ENCODE measurements around the gene FOXN3. TPM values are rescaled to one million over a fixed set of nuclear protein-coding genes. Genes with fewer than 3 reads are reported as not detected.

Gene FOXN3
- total and polyA plus RNA-seq, 2 donors (not counting 3 experiments of a cell fraction or from before 2014, with no cell fraction given) = 16.9 to 41.8 TPM

DNA sequence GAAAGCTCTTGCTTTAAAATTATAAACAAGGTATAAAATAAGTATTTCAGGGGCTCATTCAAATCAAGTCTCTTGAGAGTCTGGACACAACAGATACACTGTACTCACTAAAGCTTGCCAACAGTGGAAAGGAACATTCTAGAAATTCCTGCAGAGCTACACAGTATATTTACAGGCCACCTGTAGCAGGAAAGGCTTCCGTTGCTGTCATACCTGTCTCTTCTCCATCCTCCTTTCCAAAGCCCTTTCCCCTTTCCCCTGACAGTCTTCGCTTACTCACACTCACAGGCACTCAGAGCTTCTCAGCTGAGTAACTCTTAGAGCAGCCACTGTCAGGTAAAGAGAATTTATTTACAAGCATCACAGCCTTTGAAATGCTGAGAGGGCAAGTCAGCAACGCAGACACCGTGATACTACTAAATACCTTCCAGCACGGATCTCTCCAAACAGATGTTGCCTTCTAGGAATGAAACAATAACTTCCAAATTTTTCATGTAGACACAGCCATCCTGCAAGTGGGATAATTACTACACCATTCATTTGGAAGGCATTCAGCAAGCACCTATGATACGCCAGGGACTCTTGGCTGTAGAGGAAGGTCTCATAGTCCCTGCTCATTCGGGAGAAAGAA lies 167.9 kb downstream of the FOXN3 start:
- intact Hi-C loops (cut with micrococcal nuclease) = no loop called here
- DNase-seq (ENCODE audit: low read depth, low spot score) (no peak), FAIRE-seq (no peak)
- dilution Hi-C loops (cut with MboI; ENCODE audit: extremely low pct_ligation_motif_present, low sequenced_read_pairs) = no loop called here
- ChIA-PET POLR2A (no interaction called here), CTCF (no interaction called here)
- no peaks in the 10 kb centered on the region for H3K79me2 ChIP-seq (ENCODE audit: control insufficient read depth, insufficient read depth, low read length)
- no peak overlapping the region for H3K9ac ChIP-seq (replicated peaks; ENCODE audit: extremely low read depth, insufficient read depth, low read length)
- H3K4me3 ChIP-seq (replicated peaks in 1 of 3; ENCODE audit: insufficient read depth in 1 of 3, low read depth in 1 of 3, low read length in 3 of 3) = no peak overlapping the region
- H3K27ac ChIP-seq (ENCODE audit: insufficient read depth, low read depth, low read length) = no peak overlapping the region
- H3K4me1 ChIP-seq (ENCODE audit: control insufficient read depth, extremely low read depth, insufficient read depth, low read length) = no peaks in the 10 kb centered on the region
- no peak overlapping the region for H2AFZ ChIP-seq (ENCODE audit: low read depth, low read length)
- H3K9me1 ChIP-seq (replicated peaks; ENCODE audit: control insufficient read depth, extremely low read depth, insufficient read depth, low read length) = no peaks in the 10 kb centered on the region
- H3K4me2 ChIP-seq (ENCODE audit: insufficient read depth, low read length) = no peak overlapping the region
- H3K27me3 ChIP-seq (ENCODE audit: control insufficient read depth in 2 of 2, insufficient read depth in 2 of 2, low read length in 2 of 2) = no peaks in the 10 kb centered on the region
- H3K9me3 ChIP-seq (replicated peaks; ENCODE audit: control insufficient read depth, insufficient read depth, low read length) = no peaks in the 10 kb centered on the region
- H4K20me1 ChIP-seq (replicated peaks; ENCODE audit: control insufficient read depth, extremely low read depth, insufficient read depth, low read length) = no peaks in the 10 kb centered on the region
- TF ChIP-seq FOS (IDR thresholded peaks at IDR 0.05; ENCODE audit: borderline replicate concordance, insufficient read depth, low read length) (no peak), POLR2A (IDR thresholded peaks at IDR 0.05; ENCODE audit: low read depth, low read length) (no peak), EZH2 (IDR thresholded peaks at IDR 0.05; ENCODE audit: borderline replicate concordance, low read depth, low read length, severe bottlenecking) (no peak), POLR2AphosphoS5 (IDR thresholded peaks at IDR 0.05; ENCODE audit: insufficient read depth, low read depth, low read length) (no peak), JUN (IDR thresholded peaks at IDR 0.05; ENCODE audit: borderline replicate concordance, insufficient read depth, insufficient read length, low read depth) (no peak), MYC (IDR thresholded peaks at IDR 0.05; ENCODE audit: low read depth, low read length) (no peak), GATA2 (IDR thresholded peaks at IDR 0.05; ENCODE audit: insufficient read depth, insufficient read length, low read depth, low read length) (no peak)
- TF ChIP-seq, protein P1, sequence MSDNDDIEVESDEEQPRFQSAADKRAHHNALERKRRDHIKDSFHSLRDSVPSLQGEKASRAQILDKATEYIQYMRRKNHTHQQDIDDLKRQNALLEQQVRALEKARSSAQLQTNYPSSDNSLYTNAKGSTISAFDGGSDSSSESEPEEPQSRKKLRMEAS (IDR thresholded peaks at IDR 0.05; ENCODE audit: insufficient read depth, insufficient read length) = no peak
- TF ChIP-seq, protein P2, sequence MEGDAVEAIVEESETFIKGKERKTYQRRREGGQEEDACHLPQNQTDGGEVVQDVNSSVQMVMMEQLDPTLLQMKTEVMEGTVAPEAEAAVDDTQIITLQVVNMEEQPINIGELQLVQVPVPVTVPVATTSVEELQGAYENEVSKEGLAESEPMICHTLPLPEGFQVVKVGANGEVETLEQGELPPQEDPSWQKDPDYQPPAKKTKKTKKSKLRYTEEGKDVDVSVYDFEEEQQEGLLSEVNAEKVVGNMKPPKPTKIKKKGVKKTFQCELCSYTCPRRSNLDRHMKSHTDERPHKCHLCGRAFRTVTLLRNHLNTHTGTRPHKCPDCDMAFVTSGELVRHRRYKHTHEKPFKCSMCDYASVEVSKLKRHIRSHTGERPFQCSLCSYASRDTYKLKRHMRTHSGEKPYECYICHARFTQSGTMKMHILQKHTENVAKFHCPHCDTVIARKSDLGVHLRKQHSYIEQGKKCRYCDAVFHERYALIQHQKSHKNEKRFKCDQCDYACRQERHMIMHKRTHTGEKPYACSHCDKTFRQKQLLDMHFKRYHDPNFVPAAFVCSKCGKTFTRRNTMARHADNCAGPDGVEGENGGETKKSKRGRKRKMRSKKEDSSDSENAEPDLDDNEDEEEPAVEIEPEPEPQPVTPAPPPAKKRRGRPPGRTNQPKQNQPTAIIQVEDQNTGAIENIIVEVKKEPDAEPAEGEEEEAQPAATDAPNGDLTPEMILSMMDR (IDR thresholded peaks at IDR 0.05; ENCODE audit: extremely low read depth in 1 of 2, insufficient read depth in 1 of 2, low read depth in 1 of 2, low read length in 2 of 2) = no peak
- H3K36me3 ChIP-seq (ENCODE audit: control insufficient read depth in 2 of 2, extremely low read depth in 1 of 2, insufficient read depth in 2 of 2, low read length in 2 of 2) = no peaks in the 10 kb centered on the region
- BruUV-seq (replicated peaks) = no TSS peak
